Measurements from ENCODE around the gene CDH4. TPM values are rescaled to one million over a fixed set of nuclear protein-coding genes. Genes with fewer than 3 reads are reported as not detected.

Gene CDH4
- total and polyA plus RNA-seq, 7 donors, result under 0.01 to 0.06 TPM; not detected in 5

GRCh38 chr20:61626412-61626811, 374.4 kb downstream of the CDH4 start:
- TF ChIP-seq CTCF (IDR thresholded peaks at IDR 0.05) (no peak), POLR2A (IDR thresholded peaks at IDR 0.05) (no peak), EP300 (IDR thresholded peaks at IDR 0.05) (no peak), POLR2AphosphoS5 (IDR thresholded peaks at IDR 0.05) (no peak)
- intact Hi-C loops (cut with DNase I), result no loop called here
- WGBS, 2 donors, result 71 to 77% methylated on average over 12 of the region's 12 CpGs
- no peak overlapping the region for H3K4me3 ChIP-seq
- no peaks in the 10 kb centered on the region for H3K9me3 ChIP-seq
- no peak overlapping the region for H3K27ac ChIP-seq
- peaks cover 0 to 31% (median 0%) of the 10 kb centered on the region in 3 donors for H3K27me3 ChIP-seq
- no peak for DNase-seq
- no peaks in the 10 kb centered on the region for H3K36me3 ChIP-seq
- H3K4me1 ChIP-seq, result no peaks in the 10 kb centered on the region

GRCh38 chr20:61627791-61628415, 375.8 kb downstream of the CDH4 start:
- TF ChIP-seq CTCF (IDR thresholded peaks at IDR 0.05) (no peak), POLR2AphosphoS5 (IDR thresholded peaks at IDR 0.05) (no peak), POLR2A (IDR thresholded peaks at IDR 0.05) (no peak), EP300 (IDR thresholded peaks at IDR 0.05) (no peak)
- H3K27me3 ChIP-seq, result peaks cover 0 to 32% (median 0%) of the 10 kb centered on the region in 3 donors
- no peak overlapping the region for H3K4me3 ChIP-seq
- H3K36me3 ChIP-seq, result no peaks in the 10 kb centered on the region
- intact Hi-C loops (cut with DNase I), result no loop called here
- no peaks in the 10 kb centered on the region for H3K4me1 ChIP-seq
- no peak overlapping the region for H3K27ac ChIP-seq
- 79 to 80% methylated on average over 27 of the region's 27 CpGs for WGBS, 2 donors
- H3K9me3 ChIP-seq, result no peaks in the 10 kb centered on the region
- DNase-seq, result no peak

- H3K4me1 ChIP-seq, result no peaks in the 10 kb centered on the region
- TF ChIP-seq CTCF (IDR thresholded peaks at IDR 0.05) (no peak), POLR2A (IDR thresholded peaks at IDR 0.05) (no peak), EP300 (IDR thresholded peaks at IDR 0.05) (no peak), POLR2AphosphoS5 (IDR thresholded peaks at IDR 0.05) (no peak)
- intact Hi-C loops (cut with DNase I), result no loop called here
- no peak for DNase-seq
- H3K36me3 ChIP-seq, result no peaks in the 10 kb centered on the region
- peaks cover 0 to 35% (median 0%) of the 10 kb centered on the region in 3 donors for H3K27me3 ChIP-seq
- H3K27ac ChIP-seq, result no peak overlapping the region
- 59 to 79% methylated on average over 10 of the region's 10 CpGs for WGBS, 2 donors
- no peak overlapping the region for H3K4me3 ChIP-seq
- H3K9me3 ChIP-seq, result no peaks in the 10 kb centered on the region
Measured at GRCh38 chr20:61628480-61628879, 376.4 kb downstream of the CDH4 start.

- no peaks in the 10 kb centered on the region for H3K36me3 ChIP-seq
- H3K9me3 ChIP-seq, result no peaks in the 10 kb centered on the region
- no peak overlapping the region for H3K27ac ChIP-seq
- peaks cover 0 to 38% (median 0%) of the 10 kb centered on the region in 3 donors for H3K27me3 ChIP-seq
- intact Hi-C loops (cut with DNase I), result no loop called here
- TF ChIP-seq CTCF (IDR thresholded peaks at IDR 0.05), result no peak
- TF ChIP-seq POLR2A (IDR thresholded peaks at IDR 0.05), result no peak
- TF ChIP-seq POLR2AphosphoS5 (IDR thresholded peaks at IDR 0.05), result no peak
- TF ChIP-seq EP300 (IDR thresholded peaks at IDR 0.05), result no peak
- WGBS, 2 donors, result 60 to 65% methylated on average over 17 of the region's 17 CpGs
- H3K4me3 ChIP-seq, result no peak overlapping the region
- H3K4me1 ChIP-seq, result no peaks in the 10 kb centered on the region
- no peak for DNase-seq
Measured at GRCh38 chr20:61628901-61629601, 377.0 kb downstream of the CDH4 start.

All from sigmoid colon (tissue), 7 donors.